Measurements from ENCODE around the gene TRIM49. TPM values are rescaled to one million over a fixed set of nuclear protein-coding genes. Genes with fewer than 3 reads are reported as not detected.
"Not testable (repeated sequence)": the region's sequence is repeated elsewhere in the genome, so short reads cannot be mapped to it uniquely, and the experiment has no call there.

The TRIM49 gene
- total RNA-seq (ENCODE audit: insufficient read depth, low replicate concordance), result 2.9 TPM

- DNase-seq (ENCODE audit: low spot score), result not testable (repeated sequence)
These were observed at the start of gene TRIM49 for GRCh38 chr11:89808475-89808874. TSS of gene TRIM49 (minus strand) at chr11:89808575. CDS start at chr11:89804469, 4,106 bp downstream.

GRCh38 chr11:89826694-89827093, 18.3 kb upstream of the TRIM49 start:
- DNase-seq (ENCODE audit: low spot score), result not testable (repeated sequence)

DNA sequence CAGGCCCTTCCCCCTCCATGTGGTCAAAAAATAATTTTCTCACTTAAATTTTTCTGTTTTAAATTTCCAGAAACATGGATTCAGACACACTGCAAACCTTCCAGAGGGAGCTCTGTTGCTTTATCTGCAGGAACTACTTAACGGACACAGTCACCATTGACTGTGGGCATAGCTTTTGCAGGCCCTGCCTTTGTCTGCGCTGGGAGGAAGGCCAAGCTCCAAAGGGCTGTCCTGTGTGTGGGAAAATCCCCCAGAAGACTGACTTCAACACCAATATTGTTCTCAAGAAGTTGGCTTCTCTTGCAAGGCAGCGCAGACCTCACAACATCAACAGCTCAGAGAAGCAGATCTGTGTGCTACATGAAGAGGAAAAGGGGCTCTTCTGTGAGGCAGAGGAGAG, 11.6 kb upstream of the TRIM49 start:
- not testable (repeated sequence) for DNase-seq (ENCODE audit: low spot score)

- DNase-seq (ENCODE audit: low spot score), result not testable (repeated sequence)
These were observed 5.2 kb upstream of the TRIM49 start for GRCh38 chr11:89813535-89813934.

GRCh38 chr11:89787506-89788063, 20.8 kb downstream of the TRIM49 start:
- DNase-seq (ENCODE audit: low spot score), result not testable (repeated sequence)

- DNase-seq (ENCODE audit: low spot score), result not testable (repeated sequence)
These were observed 22.6 kb downstream of the TRIM49 start for GRCh38 chr11:89785726-89786125.

GRCh38 chr11:89750822-89751221, 57.6 kb downstream of the TRIM49 start:
- DNase-seq (ENCODE audit: low spot score), result not testable (repeated sequence)

Other genes with a start within 250 kb of the TRIM49 start
- gene TRIM77, start 98.3 kb downstream of the TRIM49 start, total RNA-seq (ENCODE audit: insufficient read depth, low replicate concordance), result not detected
- gene TRIM64B, start 69.9 kb upstream of the TRIM49 start, total RNA-seq (ENCODE audit: insufficient read depth, low replicate concordance), result 3.6 TPM
- gene TRIM49D1, start 113.7 kb upstream of the TRIM49 start, total RNA-seq (ENCODE audit: insufficient read depth, low replicate concordance), result not detected
- gene TRIM49D2, start 115.5 kb upstream of the TRIM49 start, total RNA-seq (ENCODE audit: insufficient read depth, low replicate concordance), result not detected
- not detected for gene TRIM64, start 157.5 kb upstream of the TRIM49 start, total RNA-seq (ENCODE audit: insufficient read depth, low replicate concordance)
- 1.9 TPM for gene TRIM49C, start 222.5 kb upstream of the TRIM49 start, total RNA-seq (ENCODE audit: insufficient read depth, low replicate concordance)